Measurements from ENCODE around the gene GPR107.

DNA sequence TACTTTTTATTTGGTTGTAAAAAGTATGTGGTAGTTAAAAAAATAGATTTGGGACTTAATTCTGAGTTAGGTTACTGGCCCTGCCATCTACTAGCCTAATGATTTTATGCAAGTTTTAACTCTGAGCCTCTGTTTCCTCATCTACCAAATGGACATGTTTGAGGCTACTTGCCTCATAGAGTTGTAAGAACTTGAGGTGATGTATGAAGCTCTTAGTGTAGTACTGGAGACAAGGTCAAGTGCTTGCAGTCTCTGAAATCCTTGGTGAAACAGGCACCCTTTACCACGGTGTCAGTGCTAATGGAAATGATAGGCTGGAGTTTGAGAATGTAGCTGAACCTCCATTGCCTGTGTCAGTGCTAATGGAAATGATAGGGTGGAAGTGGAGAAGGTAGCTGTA, 15.3 kb downstream of the GPR107 start:
- TF ChIP-seq, protein P1, sequence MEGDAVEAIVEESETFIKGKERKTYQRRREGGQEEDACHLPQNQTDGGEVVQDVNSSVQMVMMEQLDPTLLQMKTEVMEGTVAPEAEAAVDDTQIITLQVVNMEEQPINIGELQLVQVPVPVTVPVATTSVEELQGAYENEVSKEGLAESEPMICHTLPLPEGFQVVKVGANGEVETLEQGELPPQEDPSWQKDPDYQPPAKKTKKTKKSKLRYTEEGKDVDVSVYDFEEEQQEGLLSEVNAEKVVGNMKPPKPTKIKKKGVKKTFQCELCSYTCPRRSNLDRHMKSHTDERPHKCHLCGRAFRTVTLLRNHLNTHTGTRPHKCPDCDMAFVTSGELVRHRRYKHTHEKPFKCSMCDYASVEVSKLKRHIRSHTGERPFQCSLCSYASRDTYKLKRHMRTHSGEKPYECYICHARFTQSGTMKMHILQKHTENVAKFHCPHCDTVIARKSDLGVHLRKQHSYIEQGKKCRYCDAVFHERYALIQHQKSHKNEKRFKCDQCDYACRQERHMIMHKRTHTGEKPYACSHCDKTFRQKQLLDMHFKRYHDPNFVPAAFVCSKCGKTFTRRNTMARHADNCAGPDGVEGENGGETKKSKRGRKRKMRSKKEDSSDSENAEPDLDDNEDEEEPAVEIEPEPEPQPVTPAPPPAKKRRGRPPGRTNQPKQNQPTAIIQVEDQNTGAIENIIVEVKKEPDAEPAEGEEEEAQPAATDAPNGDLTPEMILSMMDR (conservative IDR thresholded peaks at IDR 0.05 in 1 of 2, IDR thresholded peaks at IDR 0.05 in 1 of 2; ENCODE audit: extremely low read depth in 1 of 2, insufficient read depth in 1 of 2, low read depth in 1 of 2, low read length in 2 of 2), result no peak
- TF ChIP-seq EZH2 (IDR thresholded peaks at IDR 0.05; ENCODE audit: borderline replicate concordance, low read length), result no peak

Measured in mammary epithelial cell (primary cell).